CD14-positive monocyte (primary cell): ENCODE results near the gene KRTAP10-2. TPM values are rescaled to one million over a fixed set of nuclear protein-coding genes. Genes with fewer than 3 reads are reported as not detected.

ENCODE experiments used
- DNase-seq, 3 donors: peaks; one replicate each; pipeline ENCODE4 v3.0.0-alpha.2; 2011 to 2022
- H2AFZ ChIP-seq: 2 replicates; pipeline ENCODE4 v1.6.0; 2012; ENCODE audit warnings: mild to moderate bottlenecking, low read depth, low read length, inconsistent platforms; ENCODE audit not compliant: insufficient read depth, poor library complexity, severe bottlenecking
- H3K27ac ChIP-seq, 2 donors: 1 replicate in 1 of 2; 2 replicates in 1 of 2; pipeline ENCODE4 v1.5.1; 2012 to 2013; ENCODE audit warnings: low read length in 2 of 2, control low read depth in 1 of 2, inconsistent platforms in 1 of 2, low read depth in 1 of 2, mild to moderate bottlenecking in 1 of 2
- H3K27me3 ChIP-seq, 2 donors: one replicate each; pipeline versions ENCODE4 v1.6.0 to v1.6.1; 2011 to 2013; ENCODE audit warnings: low read length in 2 of 2; ENCODE audit not compliant: control insufficient read depth in 2 of 2, insufficient read depth in 2 of 2
- H3K36me3 ChIP-seq, 2 donors: replicated peaks in 1 of 2; 1 replicate in 1 of 2; 2 replicates in 1 of 2; pipeline versions ENCODE4 v1.5.1 to v1.6.1; 2012 to 2013; ENCODE audit warnings: low read length in 2 of 2, control low read depth in 1 of 2, inconsistent platforms in 1 of 2, mild to moderate bottlenecking in 1 of 2; ENCODE audit not compliant: insufficient read depth in 2 of 2, control insufficient read depth in 1 of 2
- H3K4me1 ChIP-seq, 2 donors: 1 replicate in 1 of 2; 2 replicates in 1 of 2; pipeline versions ENCODE4 v1.5.1 to v1.6.1; 2012 to 2013; ENCODE audit warnings: low read length in 2 of 2, control low read depth in 1 of 2, inconsistent platforms in 1 of 2, mild to moderate bottlenecking in 1 of 2, moderate library complexity in 1 of 2; ENCODE audit not compliant: insufficient read depth in 2 of 2, control insufficient read depth in 1 of 2
- H3K4me2 ChIP-seq: replicated peaks from 2 replicates; pipeline ENCODE3; 2012; ENCODE audit warnings: low read length, moderate library complexity, mild to moderate bottlenecking; ENCODE audit not compliant: poor library complexity, severe bottlenecking; ENCODE audit errors: extremely low read depth
- H3K4me3 ChIP-seq, 3 experiments: fragments of 200-600 bp in 1 of 3; sonication (generic) in 1 of 3; replicated peaks in 1 of 3; 1 replicate in 2 of 3; 2 replicates in 1 of 3; pipeline ENCODE4 v1.5.1; 2011 to 2013; ENCODE audit warnings: low read length in 3 of 3, mild to moderate bottlenecking in 3 of 3, control low read depth in 2 of 3, low read depth in 2 of 3, inconsistent platforms in 1 of 3, moderate library complexity in 1 of 3
- H3K79me2 ChIP-seq: 2 replicates; pipeline ENCODE4 v1.6.0; 2012; ENCODE audit warnings: mild to moderate bottlenecking, control low read depth, inconsistent platforms, low read length, moderate library complexity; ENCODE audit not compliant: insufficient read depth
- H3K9ac ChIP-seq: 2 replicates; pipeline ENCODE4 v1.6.0; 2017; ENCODE audit warnings: low read length, mild to moderate bottlenecking; ENCODE audit not compliant: insufficient read depth, poor library complexity, severe bottlenecking
- H3K9me3 ChIP-seq, 2 donors: replicated peaks in 1 of 2; 1 replicate in 1 of 2; 2 replicates in 1 of 2; pipeline versions ENCODE4 v1.5.1 to v1.6.1; 2012 to 2013; ENCODE audit warnings: low read length in 2 of 2, control low read depth in 1 of 2; ENCODE audit not compliant: control insufficient read depth in 1 of 2, insufficient read depth in 1 of 2
- H4K20me1 ChIP-seq: 2 replicates; pipeline ENCODE4 v1.6.0; 2012; ENCODE audit warnings: mild to moderate bottlenecking, low read length, control low read depth, moderate library complexity; ENCODE audit not compliant: insufficient read depth
- H3K27ac Mint-ChIP-seq, 7 donors: one replicate each; pipeline ENCODE4 v1.8.0; 2020; ENCODE audit warnings: mild to moderate bottlenecking in 7 of 7, mixed read lengths in 7 of 7, moderate library complexity in 6 of 7, inconsistent platforms in 2 of 7
- H3K27me3 Mint-ChIP-seq, 3 donors: one replicate each; pipeline ENCODE4 v1.8.0; 2021 to 2022; ENCODE audit warnings: low read depth in 3 of 3, mild to moderate bottlenecking in 3 of 3, mixed read lengths in 3 of 3, moderate library complexity in 3 of 3, inconsistent platforms in 1 of 3
- H3K36me3 Mint-ChIP-seq, 2 donors: one replicate each; pipeline ENCODE4 v1.8.0; 2020; ENCODE audit warnings: mixed read lengths in 2 of 2, inconsistent platforms in 1 of 2, mild to moderate bottlenecking in 1 of 2
- H3K4me1 Mint-ChIP-seq: one replicate; pipeline ENCODE4 v1.8.0; 2020; ENCODE audit warnings: mild to moderate bottlenecking, mixed read lengths
- H3K4me3 Mint-ChIP-seq, 2 donors: one replicate each; pipeline ENCODE4 v1.8.0; 2020; ENCODE audit warnings: mild to moderate bottlenecking in 2 of 2, mixed read lengths in 2 of 2, moderate library complexity in 1 of 2
- H3K9me3 Mint-ChIP-seq, 7 donors: one replicate each; pipeline ENCODE4 v1.8.0; 2020 to 2022; ENCODE audit warnings: mixed read lengths in 7 of 7, mild to moderate bottlenecking in 6 of 7, moderate library complexity in 6 of 7, inconsistent platforms in 2 of 7
- WGBS: methylation state at CpG from one replicate; pipeline ENCODE4 v1.1.5; 2013; ENCODE audit warnings: missing lambda C conversion rate; ENCODE audit not compliant: insufficient coverage; 5-methylcytosine and 5-hydroxymethylcytosine counted together
- intact Hi-C, 2 donors: fragments of 100-400 bp; cut with micrococcal nuclease; formaldehyde crosslinking; loops; one replicate each; pipeline versions ENCODE4 v1.15.0 to v1.15.1; 2023
- polyA plus RNA-seq, 3 donors: library from polyadenylated mRNA; depleted of rRNA in 1 of 3; unstranded in 2 of 3; stranded (reverse) in 1 of 3; fragments of 300-500 nt in 2 of 3; fragments of >200 nt in 1 of 3; fragmentation: Illumina TruSeq in 2 of 3; gene quantifications; 1 replicate in 2 of 3; 2 replicates in 1 of 3; pipeline ENCODE4 v1.2.3, GENCODE V29; 2012 to 2021
- TF ChIP-seq, protein P1 (sequence below): fragments of 200-600 bp; IDR thresholded peaks from one replicate; pipeline ENCODE4 v1.8.0; 2022; ENCODE audit warnings: antibody characterized with exemption, mild to moderate bottlenecking

Gene KRTAP10-2
- polyA plus RNA-seq, 3 donors, result not detected

DNA sequence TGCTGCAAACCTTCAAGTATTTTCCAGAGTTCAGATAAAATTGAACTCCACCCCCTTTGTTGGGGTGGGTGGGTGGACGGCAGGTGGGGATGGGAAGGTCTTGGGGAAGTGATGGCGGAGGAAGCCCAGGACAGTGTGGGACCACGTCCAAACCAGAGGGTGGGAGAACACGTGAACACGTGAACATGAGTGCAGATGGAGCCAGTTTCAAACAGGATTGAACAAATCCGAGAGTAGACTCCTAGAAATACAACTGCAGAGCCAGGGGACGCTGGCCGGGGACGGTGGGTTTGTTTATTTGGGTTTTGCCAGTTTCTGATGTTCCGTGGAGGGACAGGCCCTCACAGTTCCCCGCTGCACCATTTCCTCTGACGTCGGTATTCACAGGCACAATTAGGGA, 2.9 kb downstream of the KRTAP10-2 start:
- Mint-ChIP-seq H3K4me1 (no peaks in the 10 kb centered on the region), H3K9me3 (peaks cover 16 to 25% (median 21%) of the 10 kb centered on the region in 7 donors), H3K36me3 (no peaks in the 10 kb centered on the region), H3K27me3 (peaks cover 25 to 51% (median 28%) of the 10 kb centered on the region in 3 donors), H3K27ac (no peak overlapping the region), H3K4me3 (peak overlapping the region in 1 of 2 donors; percentile 39)
- H4K20me1 ChIP-seq, result no peaks in the 10 kb centered on the region
- intact Hi-C loops, result no loop called here
- peaks cover 2 to 16% of the 10 kb centered on the region in 2 donors for H3K27me3 ChIP-seq
- DNase-seq, result no peak
- H3K4me1 ChIP-seq, result no peaks in the 10 kb centered on the region
- 97% methylated on average over 6 of the region's 13 CpGs for WGBS
- no peak overlapping the region for H2AFZ ChIP-seq
- no peaks in the 10 kb centered on the region for H3K79me2 ChIP-seq
- TF ChIP-seq, protein P1, sequence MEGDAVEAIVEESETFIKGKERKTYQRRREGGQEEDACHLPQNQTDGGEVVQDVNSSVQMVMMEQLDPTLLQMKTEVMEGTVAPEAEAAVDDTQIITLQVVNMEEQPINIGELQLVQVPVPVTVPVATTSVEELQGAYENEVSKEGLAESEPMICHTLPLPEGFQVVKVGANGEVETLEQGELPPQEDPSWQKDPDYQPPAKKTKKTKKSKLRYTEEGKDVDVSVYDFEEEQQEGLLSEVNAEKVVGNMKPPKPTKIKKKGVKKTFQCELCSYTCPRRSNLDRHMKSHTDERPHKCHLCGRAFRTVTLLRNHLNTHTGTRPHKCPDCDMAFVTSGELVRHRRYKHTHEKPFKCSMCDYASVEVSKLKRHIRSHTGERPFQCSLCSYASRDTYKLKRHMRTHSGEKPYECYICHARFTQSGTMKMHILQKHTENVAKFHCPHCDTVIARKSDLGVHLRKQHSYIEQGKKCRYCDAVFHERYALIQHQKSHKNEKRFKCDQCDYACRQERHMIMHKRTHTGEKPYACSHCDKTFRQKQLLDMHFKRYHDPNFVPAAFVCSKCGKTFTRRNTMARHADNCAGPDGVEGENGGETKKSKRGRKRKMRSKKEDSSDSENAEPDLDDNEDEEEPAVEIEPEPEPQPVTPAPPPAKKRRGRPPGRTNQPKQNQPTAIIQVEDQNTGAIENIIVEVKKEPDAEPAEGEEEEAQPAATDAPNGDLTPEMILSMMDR, result no peak
- H3K27ac ChIP-seq, result no peak overlapping the region
- no peak overlapping the region for H3K9ac ChIP-seq
- peaks cover 11 to 15% of the 10 kb centered on the region in 2 donors for H3K9me3 ChIP-seq
- H3K4me3 ChIP-seq, result no peak overlapping the region
- H3K4me2 ChIP-seq, result no peak overlapping the region
- H3K36me3 ChIP-seq, result no peaks in the 10 kb centered on the region

GRCh38 chr21:44547656-44548331, 3.5 kb downstream of the KRTAP10-2 start:
- H3K9me3 ChIP-seq, result peaks cover 11 to 20% of the 10 kb centered on the region in 2 donors
- no peak overlapping the region for H3K4me3 ChIP-seq
- Mint-ChIP-seq H3K36me3 (no peaks in the 10 kb centered on the region), H3K9me3 (peaks cover 16 to 25% (median 21%) of the 10 kb centered on the region in 7 donors), H3K27ac (no peak overlapping the region), H3K4me3 (peak overlapping the region in 1 of 2 donors; percentile 65), H3K4me1 (no peaks in the 10 kb centered on the region), H3K27me3 (peaks cover 25 to 51% (median 25%) of the 10 kb centered on the region in 3 donors)
- no peaks in the 10 kb centered on the region for H4K20me1 ChIP-seq
- H3K27me3 ChIP-seq, result peaks cover 2 to 16% of the 10 kb centered on the region in 2 donors
- no peak overlapping the region for H3K4me2 ChIP-seq
- WGBS, result 29% methylated on average over 3 of the region's 5 CpGs
- H3K79me2 ChIP-seq, result no peaks in the 10 kb centered on the region
- H2AFZ ChIP-seq, result no peak overlapping the region
- H3K4me1 ChIP-seq, result no peaks in the 10 kb centered on the region
- no peak overlapping the region for H3K27ac ChIP-seq
- H3K36me3 ChIP-seq, result no peaks in the 10 kb centered on the region
- no peak overlapping the region for H3K9ac ChIP-seq
- no peak for DNase-seq
- TF ChIP-seq, protein P1, result no peak
- intact Hi-C loops, result no loop called here
